Left lung (tissue), 10 donors: ENCODE results near the gene LGSN. TPM values are rescaled to one million over a fixed set of nuclear protein-coding genes. Genes with fewer than 3 reads are reported as not detected.
"Not testable (repeated sequence)": the region's sequence is repeated elsewhere in the genome, so short reads cannot be mapped to it uniquely, and the experiment has no call there.

Experiments
- ATAC-seq: fragments of 200-7000 bp; cut with Tn5 transposase; one replicate; pipeline ENCODE4 v1.9.1; 2020; ENCODE audit warnings: moderate library complexity
- DNase-seq, 4 donors: peaks; one replicate each; pipeline ENCODE4 v3.0.0-alpha.2; 2013 to 2020
- H3K27ac ChIP-seq, 2 donors: fragments of 200-600 bp; sonication (generic) in 1 of 2; one replicate each; pipeline versions ENCODE4 v1.5.0 to v1.8.0; 2020 to 2021
- H3K27me3 ChIP-seq, 2 donors: fragments of 200-600 bp; sonication (generic) in 1 of 2; one replicate each; pipeline versions ENCODE4 v1.5.0 to v1.8.0; 2020 to 2021
- H3K36me3 ChIP-seq, 2 donors: fragments of 200-600 bp; sonication (generic) in 1 of 2; one replicate each; pipeline versions ENCODE4 v1.5.0 to v1.8.0; 2020 to 2021
- H3K4me1 ChIP-seq, 2 donors: fragments of 200-600 bp; one replicate each; pipeline ENCODE4 v1.8.0; 2021
- H3K4me3 ChIP-seq, 2 donors: fragments of 200-600 bp; sonication (generic) in 1 of 2; one replicate each; pipeline versions ENCODE4 v1.5.0 to v1.8.0; 2020 to 2021; ENCODE audit warnings: mild to moderate bottlenecking in 1 of 2
- H3K9me3 ChIP-seq, 2 donors: fragments of 200-600 bp; sonication (generic) in 1 of 2; one replicate each; pipeline versions ENCODE4 v1.5.0 to v1.8.0; 2020 to 2021
- intact Hi-C, 2 donors: fragments of 100-400 bp; cut with DNase I; formaldehyde crosslinking; loops; one replicate each; pipeline versions ENCODE4 v1.11.2 to v1.14.2; 2022
- polyA plus RNA-seq, 6 donors: library from polyadenylated mRNA; unstranded; fragments of 120-200 nt; gene quantifications; one replicate each; pipeline ENCODE4 v1.2.1, GENCODE V29; 2013; ENCODE audit not compliant: insufficient read length in 6 of 6
- total RNA-seq, 2 donors: library from RNA; stranded (reverse); fragmentation: NEBNext Ultra II Directional; extraction: Animal tissue kit (Norgen Biotek cat#: 25700); gene quantifications; one replicate each; pipeline ENCODE4 v1.2.1, GENCODE V29; 2021
- TF ChIP-seq, protein P1 (sequence below), 2 donors: fragments of 200-600 bp; sonication (generic) in 1 of 2; IDR thresholded peaks; one replicate each; pipeline versions ENCODE4 v1.5.0 to v1.8.0; 2021; ENCODE audit warnings: antibody characterized with exemption in 2 of 2
- donor health status: DM: no; HTN: yes; CAD: no.
- donor health status: DM: no; HTN: no; CAD: no.

Gene LGSN
- total and polyA plus RNA-seq, 8 donors: 0.11 to 0.88 (median 0.65) TPM; not detected in 1

DNA sequence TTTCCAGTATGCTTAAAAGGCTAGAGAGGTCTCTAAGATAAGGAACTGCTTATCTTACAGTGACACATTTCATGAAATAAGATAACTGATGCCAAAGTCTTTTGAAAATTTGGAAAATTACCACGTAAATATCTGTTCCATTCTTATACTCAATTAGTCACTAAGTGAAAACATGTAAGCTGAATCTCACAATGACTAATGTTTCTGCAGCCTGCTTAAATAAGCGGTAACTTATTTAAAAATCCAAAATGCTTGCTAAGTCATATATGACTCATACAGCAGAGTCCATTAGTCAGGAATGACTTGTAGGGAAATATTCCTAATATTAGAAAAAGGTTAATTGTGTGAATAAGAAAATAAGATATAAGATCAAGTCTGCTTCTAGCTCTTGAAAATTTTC lies 27.8 kb upstream of the LGSN start:
- TF ChIP-seq, protein P1, sequence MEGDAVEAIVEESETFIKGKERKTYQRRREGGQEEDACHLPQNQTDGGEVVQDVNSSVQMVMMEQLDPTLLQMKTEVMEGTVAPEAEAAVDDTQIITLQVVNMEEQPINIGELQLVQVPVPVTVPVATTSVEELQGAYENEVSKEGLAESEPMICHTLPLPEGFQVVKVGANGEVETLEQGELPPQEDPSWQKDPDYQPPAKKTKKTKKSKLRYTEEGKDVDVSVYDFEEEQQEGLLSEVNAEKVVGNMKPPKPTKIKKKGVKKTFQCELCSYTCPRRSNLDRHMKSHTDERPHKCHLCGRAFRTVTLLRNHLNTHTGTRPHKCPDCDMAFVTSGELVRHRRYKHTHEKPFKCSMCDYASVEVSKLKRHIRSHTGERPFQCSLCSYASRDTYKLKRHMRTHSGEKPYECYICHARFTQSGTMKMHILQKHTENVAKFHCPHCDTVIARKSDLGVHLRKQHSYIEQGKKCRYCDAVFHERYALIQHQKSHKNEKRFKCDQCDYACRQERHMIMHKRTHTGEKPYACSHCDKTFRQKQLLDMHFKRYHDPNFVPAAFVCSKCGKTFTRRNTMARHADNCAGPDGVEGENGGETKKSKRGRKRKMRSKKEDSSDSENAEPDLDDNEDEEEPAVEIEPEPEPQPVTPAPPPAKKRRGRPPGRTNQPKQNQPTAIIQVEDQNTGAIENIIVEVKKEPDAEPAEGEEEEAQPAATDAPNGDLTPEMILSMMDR (IDR thresholded peaks at IDR 0.05): no peak
- Histone ChIP-seq H3K9me3 (no peaks in the 10 kb centered on the region), H3K27ac (no peak overlapping the region), H3K4me1 (peaks cover 0 to 24% of the 10 kb centered on the region in 2 donors), H3K27me3 (no peaks in the 10 kb centered on the region), H3K4me3 (no peak overlapping the region), H3K36me3 (no peaks in the 10 kb centered on the region)
- intact Hi-C loops: no loop called here
- ATAC-seq (no peak), DNase-seq (no peak)

DNA sequence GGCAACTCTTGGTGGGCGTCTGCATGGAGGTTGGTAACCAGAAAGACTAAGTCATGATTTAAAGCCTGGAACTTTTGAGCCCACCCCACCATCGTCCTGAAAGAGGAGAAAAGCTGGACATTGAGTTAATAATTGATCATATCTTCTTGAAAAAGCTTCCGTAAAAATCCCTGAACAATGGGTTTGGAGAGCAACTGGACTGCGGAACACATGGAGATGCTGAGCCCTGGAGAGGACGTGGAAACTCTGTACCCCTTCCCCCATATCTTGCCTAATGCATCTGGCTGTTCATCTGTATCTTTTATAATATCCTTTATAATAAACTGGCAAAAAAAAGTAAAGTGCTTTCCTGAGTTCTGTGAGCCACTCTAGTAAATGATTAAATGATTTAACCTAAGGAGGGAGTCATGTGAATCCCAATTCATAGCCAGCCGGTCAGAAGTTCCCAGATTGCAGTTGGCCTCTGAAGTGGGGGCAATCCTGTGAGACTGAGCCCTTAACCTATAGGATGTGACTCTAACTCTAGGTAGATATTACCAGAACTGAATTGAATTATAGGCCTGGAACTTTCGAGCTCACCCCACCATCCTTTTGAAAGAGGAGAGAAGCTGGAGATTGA lies 26.5 kb upstream of the LGSN start:
- Histone ChIP-seq H3K4me1 (peaks cover 0 to 12% of the 10 kb centered on the region in 2 donors), H3K36me3 (no peaks in the 10 kb centered on the region), H3K27ac (no peak overlapping the region), H3K27me3 (no peaks in the 10 kb centered on the region), H3K9me3 (no peaks in the 10 kb centered on the region), H3K4me3 (no peak overlapping the region)
- DNase-seq (no peak), ATAC-seq (no peak)
- intact Hi-C loops: no loop called here
- TF ChIP-seq, protein P1 (IDR thresholded peaks at IDR 0.05): no peak

DNA sequence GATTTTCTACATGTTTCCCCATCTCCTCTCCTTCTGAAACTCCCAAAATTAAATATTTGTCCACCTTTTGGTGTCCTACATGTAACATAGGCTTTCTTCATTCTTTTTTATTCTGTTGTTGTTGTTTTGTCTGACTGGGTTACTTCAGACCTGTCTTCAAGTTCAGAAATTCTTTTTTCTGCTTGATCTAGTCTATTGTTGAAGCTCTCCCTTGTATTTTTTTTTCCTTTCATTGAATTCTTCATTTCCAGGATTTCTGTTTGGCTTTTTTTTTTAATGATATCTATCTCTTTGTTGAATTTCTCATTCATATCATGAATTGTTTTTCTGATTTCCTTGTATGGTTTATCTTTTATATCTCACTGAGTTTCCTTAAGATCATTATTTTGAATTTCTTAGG lies 20.6 kb upstream of the LGSN start:
- Histone ChIP-seq H3K4me3 (no peak overlapping the region), H3K4me1 (no peaks in the 10 kb centered on the region), H3K27me3 (no peaks in the 10 kb centered on the region), H3K36me3 (no peaks in the 10 kb centered on the region), H3K27ac (no peak overlapping the region), H3K9me3 (peaks cover 0 to 18% of the 10 kb centered on the region in 2 donors)
- intact Hi-C loops: no loop called here
- TF ChIP-seq, protein P1 (IDR thresholded peaks at IDR 0.05): no peak
- ATAC-seq: no peak
- DNase-seq: no peak

DNA sequence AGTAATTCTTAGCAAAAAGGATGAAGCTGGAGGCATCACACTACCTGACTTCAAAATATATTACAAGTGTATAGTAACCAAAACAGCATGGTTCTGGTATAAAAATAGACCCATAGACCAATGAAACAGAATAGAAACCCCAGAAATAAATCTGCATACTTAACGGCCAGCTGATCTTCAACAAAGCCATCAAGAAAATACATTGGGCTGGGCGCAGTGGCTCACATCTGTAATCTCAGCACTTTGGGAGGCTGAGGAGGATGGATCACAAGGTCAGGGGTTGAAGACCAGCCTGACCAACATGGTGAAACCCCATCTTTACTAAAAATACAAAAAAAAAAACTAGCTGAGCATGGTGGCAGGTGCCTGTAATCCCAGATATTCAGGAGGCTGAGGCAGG lies 14.9 kb upstream of the LGSN start:
- H3K4me3 ChIP-seq, H3K36me3 ChIP-seq, intact Hi-C loops, ATAC-seq, H3K27me3 ChIP-seq, DNase-seq, H3K4me1 ChIP-seq, H3K27ac ChIP-seq, H3K9me3 ChIP-seq: not testable (repeated sequence)

DNA sequence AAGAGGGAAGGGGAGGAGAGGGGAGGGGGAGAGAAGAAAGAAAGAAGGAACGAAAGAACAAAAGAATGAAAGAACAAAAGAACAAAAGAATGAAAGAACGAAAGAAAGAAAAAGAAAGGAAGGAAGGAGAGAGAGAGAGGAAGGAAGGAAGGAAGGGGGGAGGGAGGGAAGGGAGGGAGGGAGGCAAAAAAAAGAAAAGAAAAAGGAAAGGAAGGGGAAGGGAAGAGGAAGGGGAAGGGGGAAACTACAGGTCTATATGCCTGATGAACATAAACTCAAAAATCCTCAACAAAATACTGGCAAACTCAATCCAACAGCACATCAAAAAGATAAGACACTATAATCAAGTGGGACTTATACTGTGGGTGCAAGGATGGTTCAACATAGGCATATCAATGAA lies 13.7 kb upstream of the LGSN start:
- Histone ChIP-seq H3K27ac (no peak overlapping the region), H3K27me3 (no peaks in the 10 kb centered on the region), H3K4me3 (no peak overlapping the region), H3K36me3 (no peaks in the 10 kb centered on the region), H3K9me3 (peaks cover 0 to 7% of the 10 kb centered on the region in 2 donors), H3K4me1 (no peaks in the 10 kb centered on the region)
- TF ChIP-seq, protein P1 (IDR thresholded peaks at IDR 0.05): no peak
- intact Hi-C loops: no loop called here
- no peak for DNase-seq
- no peak for ATAC-seq

DNA sequence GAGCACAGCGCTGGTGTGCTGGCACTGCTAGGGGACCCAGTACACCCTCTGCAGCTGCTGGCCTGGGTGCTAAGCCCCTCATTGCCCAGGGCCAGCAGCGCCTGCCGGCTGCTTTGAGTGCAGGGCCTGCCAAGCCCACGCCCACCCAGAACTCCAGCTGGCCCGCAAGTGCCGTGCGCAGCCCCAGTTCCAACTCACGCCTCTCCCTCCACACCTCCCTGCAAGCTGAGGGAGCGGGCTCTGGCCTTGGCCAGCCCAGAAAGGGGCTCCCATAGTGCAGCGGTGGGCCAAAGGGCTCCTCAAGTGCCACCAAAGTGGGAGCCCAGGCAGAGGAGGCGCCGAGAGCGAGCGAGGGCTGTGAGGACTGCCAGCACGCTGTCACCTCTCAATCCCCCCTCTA lies 6.8 kb upstream of the LGSN start:
- intact Hi-C loops, H3K27ac ChIP-seq, ATAC-seq, H3K36me3 ChIP-seq, H3K27me3 ChIP-seq, H3K4me1 ChIP-seq, DNase-seq, H3K4me3 ChIP-seq: not testable (repeated sequence)
- peaks cover 0 to 14% of the 10 kb centered on the region in 2 donors for H3K9me3 ChIP-seq
